Karpas-422 (cell line): ENCODE results near the gene ZKSCAN1. TPM values are rescaled to one million over a fixed set of nuclear protein-coding genes. Genes with fewer than 3 reads are reported as not detected.

Source experiments
- DNase-seq: peaks from one replicate; pipeline ENCODE4 v3.0.0-alpha.2; 2015
- H2AFZ ChIP-seq: fragments of 200-600 bp; sonication (generic); 2 replicates; pipeline ENCODE4 v1.6.1; 2014; ENCODE audit warnings: antibody characterized with exemption, low read length, mixed read lengths
- H3K27ac ChIP-seq: fragments of 200-600 bp; sonication (generic); 2 replicates; pipeline ENCODE4 v1.5.1; 2014; ENCODE audit warnings: mild to moderate bottlenecking, low read length, moderate library complexity
- H3K27me3 ChIP-seq: fragments of 200-600 bp; sonication (generic); 2 replicates; pipeline ENCODE4 v1.6.1; 2014; ENCODE audit warnings: low read length, mixed read lengths
- H3K36me3 ChIP-seq: fragments of 200-600 bp; sonication (generic); 2 replicates; pipeline ENCODE4 v1.6.1; 2014; ENCODE audit warnings: low read length, mixed read lengths; ENCODE audit not compliant: insufficient read depth
- H3K4me1 ChIP-seq: fragments of 200-600 bp; sonication (generic); 2 replicates; pipeline ENCODE4 v1.6.1; 2014; ENCODE audit warnings: mild to moderate bottlenecking, low read length, mixed read lengths
- H3K4me2 ChIP-seq: fragments of 200-600 bp; sonication (generic); 2 replicates; pipeline ENCODE4 v1.6.1; 2014; ENCODE audit warnings: low read length, low read depth, mild to moderate bottlenecking; ENCODE audit not compliant: poor library complexity, severe bottlenecking
- H3K4me3 ChIP-seq: fragments of 200-600 bp; sonication (generic); 2 replicates; pipeline ENCODE4 v1.5.1; 2014; ENCODE audit warnings: mild to moderate bottlenecking, antibody characterized with exemption, low read length, mixed read lengths
- H3K79me2 ChIP-seq: fragments of 200-600 bp; sonication (generic); 2 replicates; pipeline ENCODE4 v1.6.1; 2014; ENCODE audit warnings: mild to moderate bottlenecking, low read length, mixed read lengths
- H3K9ac ChIP-seq: fragments of 200-600 bp; sonication (generic); 2 replicates; pipeline ENCODE4 v1.6.0; 2014; ENCODE audit warnings: low read length
- H3K9me2 ChIP-seq: fragments of 200-600 bp; sonication (generic), shearing (Covaris generic); replicated peaks from 2 replicates; pipeline ENCODE4 v1.6.0; 2014; ENCODE audit warnings: mild to moderate bottlenecking, low read length, moderate library complexity; ENCODE audit not compliant: insufficient read depth
- H3K9me3 ChIP-seq: fragments of 300-700, 200-600 bp; sonication (generic); 2 replicates; pipeline ENCODE4 v1.6.1; 2014; ENCODE audit warnings: low read length, mixed read lengths
- H4K20me1 ChIP-seq: fragments of 200-600 bp; sonication (generic); 2 replicates; pipeline ENCODE4 v1.6.1; 2014; ENCODE audit warnings: mild to moderate bottlenecking, antibody characterized with exemption, low read length, low read depth; ENCODE audit not compliant: insufficient read depth
- total RNA-seq: library from RNA; depleted of rRNA; stranded (reverse); fragments of >200 nt; shearing (Covaris generic); gene quantifications from 2 replicates; pipeline ENCODE4 v1.2.3, GENCODE V29; 2014; ENCODE audit warnings: low replicate concordance

ZKSCAN1 gene
- total RNA-seq, 1 experiment from 2014 or later, result 22.1 TPM

GRCh38 chr7:100066953-100067352 lies 51.6 kb downstream of the ZKSCAN1 start:
- H4K20me1 ChIP-seq, result no peaks in the 10 kb centered on the region
- no peak overlapping the region for H2AFZ ChIP-seq
- H3K27ac ChIP-seq, result no peak overlapping the region
- peaks cover 20% of the 10 kb centered on the region for H3K9me3 ChIP-seq
- peaks cover under 1% of the 10 kb centered on the region; the same call in 1 of the 2 replicates for H3K79me2 ChIP-seq
- H3K36me3 ChIP-seq, result peaks cover 40% of the 10 kb centered on the region
- H3K9ac ChIP-seq, result no peak overlapping the region
- no peaks in the 10 kb centered on the region for H3K4me1 ChIP-seq
- no peaks in the 10 kb centered on the region for H3K27me3 ChIP-seq
- H3K4me3 ChIP-seq, result no peak overlapping the region
- no peak overlapping the region for H3K4me2 ChIP-seq
- no peak for DNase-seq
- H3K9me2 ChIP-seq, result no peaks in the 10 kb centered on the region

GRCh38 chr7:100069991-100070390 lies 54.6 kb downstream of the ZKSCAN1 start:
- Histone ChIP-seq H3K4me3 (no peak overlapping the region), H2AFZ (no peak overlapping the region), H3K27ac (no peak overlapping the region), H3K9ac (no peak overlapping the region), H3K27me3 (no peaks in the 10 kb centered on the region), H3K9me3 (peaks cover 36% of the 10 kb centered on the region), H3K4me1 (no peaks in the 10 kb centered on the region), H3K36me3 (peaks cover 59% of the 10 kb centered on the region), H3K9me2 (no peaks in the 10 kb centered on the region), H3K4me2 (no peak overlapping the region), H4K20me1 (no peaks in the 10 kb centered on the region), H3K79me2 (peaks cover 8% of the 10 kb centered on the region)
- DNase-seq, result no peak

- Histone ChIP-seq H3K9me3 (peaks cover 36% of the 10 kb centered on the region), H3K9me2 (no peaks in the 10 kb centered on the region), H3K27ac (no peak overlapping the region), H3K9ac (no peak overlapping the region), H3K4me2 (no peak overlapping the region), H3K4me3 (no peak overlapping the region), H3K79me2 (peaks cover 10% of the 10 kb centered on the region), H4K20me1 (no peaks in the 10 kb centered on the region), H3K4me1 (no peaks in the 10 kb centered on the region), H2AFZ (no peak overlapping the region), H3K36me3 (peaks cover 71% of the 10 kb centered on the region), H3K27me3 (no peaks in the 10 kb centered on the region)
- no peak for DNase-seq
Observed at GRCh38 chr7:100071018-100071723, 55.8 kb downstream of the ZKSCAN1 start.

GRCh38 chr7:100072462-100072861 lies 57.1 kb downstream of the ZKSCAN1 start:
- H4K20me1 ChIP-seq, result no peaks in the 10 kb centered on the region

GRCh38 chr7:100074841-100075240 lies 59.4 kb downstream of the ZKSCAN1 start:
- Histone ChIP-seq H3K27ac (no peak overlapping the region), H3K9me3 (peaks cover 36% of the 10 kb centered on the region), H4K20me1 (no peaks in the 10 kb centered on the region), H3K79me2 (peaks cover 35% of the 10 kb centered on the region), H3K9me2 (no peaks in the 10 kb centered on the region), H3K27me3 (no peaks in the 10 kb centered on the region), H3K36me3 (peaks cover 93% of the 10 kb centered on the region), H3K4me1 (no peaks in the 10 kb centered on the region; the same call in 1 of the 2 replicates), H3K4me2 (no peak overlapping the region), H2AFZ (no peak overlapping the region), H3K9ac (no peak overlapping the region), H3K4me3 (no peak overlapping the region)
- DNase-seq, result no peak

More at GRCh38 chr7:100072462-100072861, 57.1 kb downstream of the ZKSCAN1 start:
- Histone ChIP-seq H3K9ac (no peak overlapping the region), H3K27ac (no peak overlapping the region), H3K36me3 (peaks cover 81% of the 10 kb centered on the region), H3K9me2 (no peaks in the 10 kb centered on the region), H3K9me3 (peaks cover 36% of the 10 kb centered on the region), H3K27me3 (no peaks in the 10 kb centered on the region), H3K4me3 (no peak overlapping the region), H3K4me1 (no peaks in the 10 kb centered on the region), H3K79me2 (peaks cover 15% of the 10 kb centered on the region), H2AFZ (no peak overlapping the region), H3K4me2 (no peak overlapping the region)
- DNase-seq, result no peak

- Histone ChIP-seq H3K36me3 (peaks cover 91% of the 10 kb centered on the region), H3K79me2 (peaks cover 41% of the 10 kb centered on the region), H3K4me2 (no peak overlapping the region), H3K9me3 (peaks cover 31% of the 10 kb centered on the region), H3K4me3 (no peak overlapping the region), H2AFZ (no peak overlapping the region), H3K27ac (no peak overlapping the region), H3K9ac (no peak overlapping the region), H4K20me1 (no peaks in the 10 kb centered on the region), H3K9me2 (no peaks in the 10 kb centered on the region), H3K4me1 (peaks cover 5% of the 10 kb centered on the region), H3K27me3 (no peaks in the 10 kb centered on the region)
- DNase-seq, result no peak
Observed at GRCh38 chr7:100075418-100075817, 60.0 kb downstream of the ZKSCAN1 start.

- Histone ChIP-seq H3K79me2 (peaks cover 49% of the 10 kb centered on the region), H3K9me3 (peaks cover 13% of the 10 kb centered on the region), H3K9me2 (no peaks in the 10 kb centered on the region), H3K27me3 (no peaks in the 10 kb centered on the region), H3K4me1 (peaks cover 11% of the 10 kb centered on the region), H3K4me2 (no peak overlapping the region), H3K9ac (no peak overlapping the region), H3K36me3 (peaks cover 73% of the 10 kb centered on the region), H3K4me3 (no peak overlapping the region), H2AFZ (no peak overlapping the region), H4K20me1 (no peaks in the 10 kb centered on the region), H3K27ac (no peak overlapping the region)
- no peak for DNase-seq
Observed at GRCh38 chr7:100077205-100077604, 61.8 kb downstream of the ZKSCAN1 start.

- H4K20me1 ChIP-seq, result no peaks in the 10 kb centered on the region
- H2AFZ ChIP-seq, result no peak overlapping the region
- no peak overlapping the region for H3K27ac ChIP-seq
- H3K4me1 ChIP-seq, result peaks cover 18% of the 10 kb centered on the region
- no peak overlapping the region for H3K4me2 ChIP-seq
- H3K9me3 ChIP-seq, result 0 out of 2 replicates have a peak, but pooled peaks cover 4% of the 10 kb centered on the region
- DNase-seq, result no peak
- no peak overlapping the region for H3K9ac ChIP-seq
- H3K9me2 ChIP-seq, result no peaks in the 10 kb centered on the region
- no peak overlapping the region for H3K4me3 ChIP-seq
- H3K79me2 ChIP-seq, result peaks cover 45% of the 10 kb centered on the region
- H3K36me3 ChIP-seq, result peaks cover 55% of the 10 kb centered on the region
- H3K27me3 ChIP-seq, result no peaks in the 10 kb centered on the region
Observed at GRCh38 chr7:100079024-100079560, 63.7 kb downstream of the ZKSCAN1 start.
